ENCODE data around the gene TAAR5. TPM values are rescaled to one million over a fixed set of nuclear protein-coding genes. Genes with fewer than 3 reads are reported as not detected.
"Not testable (repeated sequence)": the region's sequence is repeated elsewhere in the genome, so short reads cannot be mapped to it uniquely, and the experiment has no call there.

Gene TAAR5
- total RNA-seq, 3 donors from 2014 or later: not detected

DNA sequence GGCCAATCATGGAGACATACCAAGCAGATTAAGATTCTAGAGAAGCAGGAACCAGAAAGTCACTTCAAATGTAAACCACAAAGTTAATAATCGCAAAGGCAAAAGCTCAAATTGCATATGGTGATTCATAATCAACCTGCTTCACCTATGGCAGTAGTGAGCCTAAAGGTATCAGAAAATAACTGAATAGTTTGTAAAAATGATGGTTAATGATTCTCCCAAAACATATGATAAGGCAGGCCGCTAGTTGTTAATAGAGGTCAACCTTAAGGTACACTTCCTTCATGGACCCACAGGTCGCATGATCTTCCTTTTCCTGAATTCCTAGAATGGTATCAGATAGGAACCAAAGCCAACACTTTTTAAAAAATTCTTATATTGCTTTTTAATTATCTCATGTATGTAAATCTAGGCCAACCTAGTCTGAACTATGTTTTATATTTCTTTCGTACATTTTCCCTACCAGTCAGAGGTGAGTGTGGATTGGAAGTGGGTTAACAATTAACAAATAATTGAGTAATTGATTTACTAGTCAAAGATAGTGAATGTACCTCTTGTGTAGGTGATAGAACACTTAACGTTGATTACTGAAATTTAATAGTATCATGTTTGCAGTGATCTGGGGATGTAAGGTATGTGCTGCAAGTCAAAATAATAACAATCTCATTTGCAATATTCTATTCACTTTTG lies 18.1 kb upstream of the TAAR5 start:
- no peak overlapping the region for H3K4me3 ChIP-seq
- intact Hi-C loops (cut with DNase I; ENCODE audit: low total_unique reads): no loop called here
- DNase-seq (ENCODE audit: low spot score in 2 of 2): no peak
- no peak for TF ChIP-seq POLR2A (IDR thresholded peaks at IDR 0.05)
- TF ChIP-seq, protein P1, sequence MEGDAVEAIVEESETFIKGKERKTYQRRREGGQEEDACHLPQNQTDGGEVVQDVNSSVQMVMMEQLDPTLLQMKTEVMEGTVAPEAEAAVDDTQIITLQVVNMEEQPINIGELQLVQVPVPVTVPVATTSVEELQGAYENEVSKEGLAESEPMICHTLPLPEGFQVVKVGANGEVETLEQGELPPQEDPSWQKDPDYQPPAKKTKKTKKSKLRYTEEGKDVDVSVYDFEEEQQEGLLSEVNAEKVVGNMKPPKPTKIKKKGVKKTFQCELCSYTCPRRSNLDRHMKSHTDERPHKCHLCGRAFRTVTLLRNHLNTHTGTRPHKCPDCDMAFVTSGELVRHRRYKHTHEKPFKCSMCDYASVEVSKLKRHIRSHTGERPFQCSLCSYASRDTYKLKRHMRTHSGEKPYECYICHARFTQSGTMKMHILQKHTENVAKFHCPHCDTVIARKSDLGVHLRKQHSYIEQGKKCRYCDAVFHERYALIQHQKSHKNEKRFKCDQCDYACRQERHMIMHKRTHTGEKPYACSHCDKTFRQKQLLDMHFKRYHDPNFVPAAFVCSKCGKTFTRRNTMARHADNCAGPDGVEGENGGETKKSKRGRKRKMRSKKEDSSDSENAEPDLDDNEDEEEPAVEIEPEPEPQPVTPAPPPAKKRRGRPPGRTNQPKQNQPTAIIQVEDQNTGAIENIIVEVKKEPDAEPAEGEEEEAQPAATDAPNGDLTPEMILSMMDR (IDR thresholded peaks at IDR 0.05): no peak
- no peak for TF ChIP-seq POLR2AphosphoS5 (IDR thresholded peaks at IDR 0.05)
- H3K36me3 ChIP-seq: no peaks in the 10 kb centered on the region
- no peaks in the 10 kb centered on the region for H3K27me3 ChIP-seq
- H3K9me3 ChIP-seq: no peaks in the 10 kb centered on the region
- no peaks in the 10 kb centered on the region for H3K4me1 ChIP-seq
- no peak overlapping the region for H3K27ac ChIP-seq

GRCh38 chr6:132604635-132605152 lies 15.2 kb upstream of the TAAR5 start:
- no peaks in the 10 kb centered on the region for H3K36me3 ChIP-seq
- H3K4me1 ChIP-seq: no peaks in the 10 kb centered on the region
- no peak overlapping the region for H3K4me3 ChIP-seq
- no peak for DNase-seq (ENCODE audit: low spot score in 2 of 2)
- H3K27me3 ChIP-seq: no peaks in the 10 kb centered on the region
- intact Hi-C loops (cut with DNase I; ENCODE audit: low total_unique reads): no loop called here
- TF ChIP-seq, protein P1 (IDR thresholded peaks at IDR 0.05): no peak
- TF ChIP-seq POLR2A (IDR thresholded peaks at IDR 0.05) (no peak), POLR2AphosphoS5 (IDR thresholded peaks at IDR 0.05) (no peak)
- no peak overlapping the region for H3K27ac ChIP-seq
- no peaks in the 10 kb centered on the region for H3K9me3 ChIP-seq

DNA sequence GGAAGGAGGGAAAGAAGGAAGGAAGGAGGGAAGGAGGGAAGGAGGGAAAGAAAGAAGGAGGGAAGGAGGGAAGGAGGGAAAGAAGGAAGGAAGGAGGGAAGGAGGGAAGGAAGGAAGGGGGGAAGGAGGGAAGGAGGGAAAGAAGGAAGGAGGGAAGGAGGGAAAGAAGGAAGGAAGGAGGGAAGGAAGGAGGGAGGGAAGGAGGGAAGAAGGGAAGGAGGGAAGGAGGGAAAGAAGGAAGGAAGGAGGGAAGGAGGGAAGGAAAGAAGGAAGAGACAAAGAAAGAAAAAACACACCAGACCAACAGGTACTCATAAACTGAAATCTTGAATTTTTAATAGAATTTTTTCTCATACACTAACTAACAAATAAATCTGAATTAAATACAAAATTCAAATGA lies 11.4 kb upstream of the TAAR5 start:
- H3K9me3 ChIP-seq; intact Hi-C loops (cut with DNase I; ENCODE audit: low total_unique reads); H3K4me3 ChIP-seq; H3K27me3 ChIP-seq; H3K36me3 ChIP-seq; DNase-seq (ENCODE audit: low spot score in 2 of 2); H3K4me1 ChIP-seq; H3K27ac ChIP-seq: not testable (repeated sequence)

DNA sequence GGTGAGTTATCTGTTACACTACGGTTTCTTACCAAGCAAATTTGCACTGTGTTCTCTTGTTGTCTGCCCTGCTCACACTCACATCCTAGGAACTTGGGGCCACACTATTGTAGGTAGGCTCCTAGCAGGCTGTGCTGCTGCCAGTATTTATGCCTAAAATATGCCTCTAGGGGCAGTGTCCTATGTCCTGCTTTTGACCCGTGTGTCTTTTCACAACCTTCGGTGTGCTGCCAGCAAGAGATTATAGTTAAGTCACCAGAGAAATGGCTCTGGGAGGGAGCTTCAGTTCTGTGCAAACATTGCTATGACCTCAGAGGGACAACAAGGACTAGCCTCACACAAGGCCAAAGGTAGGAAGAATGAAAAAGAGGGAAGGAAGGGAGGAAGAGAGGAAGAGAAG lies 8.9 kb upstream of the TAAR5 start:
- H3K36me3 ChIP-seq: no peaks in the 10 kb centered on the region
- H3K4me1 ChIP-seq: no peaks in the 10 kb centered on the region
- H3K27me3 ChIP-seq: no peaks in the 10 kb centered on the region
- intact Hi-C loops (cut with DNase I; ENCODE audit: low total_unique reads): no loop called here
- TF ChIP-seq POLR2A (IDR thresholded peaks at IDR 0.05): no peak
- no peak for DNase-seq (ENCODE audit: low spot score in 2 of 2)
- H3K9me3 ChIP-seq: no peaks in the 10 kb centered on the region
- no peak overlapping the region for H3K4me3 ChIP-seq
- no peak overlapping the region for H3K27ac ChIP-seq

DNA sequence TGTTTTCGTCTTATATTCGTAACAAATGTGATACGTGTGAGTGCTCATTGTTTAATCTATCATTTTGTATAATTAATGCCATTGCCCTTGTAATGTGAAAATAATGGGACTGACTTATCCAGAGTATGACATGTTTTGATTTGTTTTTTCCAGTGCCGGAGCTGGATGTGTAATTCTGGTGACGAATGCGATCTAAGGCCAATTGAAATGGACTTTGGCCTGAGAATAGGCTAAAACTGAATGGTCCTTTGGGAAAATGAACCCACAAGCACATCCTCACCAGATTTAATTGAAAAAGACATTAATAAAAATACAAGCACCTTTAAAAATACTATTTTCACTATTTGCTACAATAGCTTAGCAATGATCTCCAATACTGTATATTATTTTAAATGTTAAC lies 6.7 kb upstream of the TAAR5 start:
- intact Hi-C loops (cut with DNase I; ENCODE audit: low total_unique reads): no loop called here
- TF ChIP-seq POLR2AphosphoS5 (IDR thresholded peaks at IDR 0.05) (no peak), POLR2A (IDR thresholded peaks at IDR 0.05) (no peak)
- TF ChIP-seq, protein P1 (IDR thresholded peaks at IDR 0.05): no peak
- H3K9me3 ChIP-seq: no peaks in the 10 kb centered on the region

DNA sequence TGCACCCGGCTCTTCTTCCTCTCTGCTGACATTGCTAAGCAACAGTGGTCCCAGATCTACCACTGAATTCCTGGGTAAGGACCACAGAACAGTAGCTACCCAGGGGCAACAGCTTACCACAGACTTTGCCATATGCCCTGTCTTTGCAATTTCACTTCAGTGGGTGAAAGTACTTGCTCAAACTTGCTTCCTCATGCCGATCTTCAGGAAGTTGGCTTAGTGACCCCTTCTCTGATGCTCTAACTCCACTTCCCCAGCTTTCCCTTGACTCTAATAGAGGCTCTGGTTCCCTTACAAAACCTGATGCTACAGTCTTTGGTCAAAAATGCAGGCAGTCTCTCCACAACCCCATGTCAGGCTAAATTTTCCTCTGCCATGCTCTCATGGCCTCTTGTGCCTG lies 3.3 kb upstream of the TAAR5 start:
- intact Hi-C loops (cut with DNase I; ENCODE audit: low total_unique reads): no loop called here
- DNase-seq (ENCODE audit: low spot score in 2 of 2): no peak

More for the DNA sequence above, 6.7 kb upstream of the TAAR5 start:
- Histone ChIP-seq H3K27ac (no peak overlapping the region), H3K4me1 (no peaks in the 10 kb centered on the region), H3K4me3 (no peak overlapping the region), H3K27me3 (no peaks in the 10 kb centered on the region), H3K36me3 (no peaks in the 10 kb centered on the region)
- DNase-seq (ENCODE audit: low spot score in 2 of 2): no peak

More for the DNA sequence above, 3.3 kb upstream of the TAAR5 start:
- Histone ChIP-seq H3K27ac (no peak overlapping the region), H3K36me3 (no peaks in the 10 kb centered on the region), H3K4me1 (no peaks in the 10 kb centered on the region), H3K27me3 (no peaks in the 10 kb centered on the region), H3K4me3 (no peak overlapping the region), H3K9me3 (no peaks in the 10 kb centered on the region)
- TF ChIP-seq, protein P1 (IDR thresholded peaks at IDR 0.05): no peak
- TF ChIP-seq POLR2AphosphoS5 (IDR thresholded peaks at IDR 0.05): no peak
- TF ChIP-seq POLR2A (IDR thresholded peaks at IDR 0.05): no peak

Data from breast epithelium (tissue), 4 donors.